ENCODE results near the gene COBL. TPM values are rescaled to one million over a fixed set of nuclear protein-coding genes. Genes with fewer than 3 reads are reported as not detected.

The COBL gene
- total and polyA plus RNA-seq, 2 of the 4 experiments (the other 2 are of a cell fraction) = under 0.01 TPM; not detected in 1

DNA sequence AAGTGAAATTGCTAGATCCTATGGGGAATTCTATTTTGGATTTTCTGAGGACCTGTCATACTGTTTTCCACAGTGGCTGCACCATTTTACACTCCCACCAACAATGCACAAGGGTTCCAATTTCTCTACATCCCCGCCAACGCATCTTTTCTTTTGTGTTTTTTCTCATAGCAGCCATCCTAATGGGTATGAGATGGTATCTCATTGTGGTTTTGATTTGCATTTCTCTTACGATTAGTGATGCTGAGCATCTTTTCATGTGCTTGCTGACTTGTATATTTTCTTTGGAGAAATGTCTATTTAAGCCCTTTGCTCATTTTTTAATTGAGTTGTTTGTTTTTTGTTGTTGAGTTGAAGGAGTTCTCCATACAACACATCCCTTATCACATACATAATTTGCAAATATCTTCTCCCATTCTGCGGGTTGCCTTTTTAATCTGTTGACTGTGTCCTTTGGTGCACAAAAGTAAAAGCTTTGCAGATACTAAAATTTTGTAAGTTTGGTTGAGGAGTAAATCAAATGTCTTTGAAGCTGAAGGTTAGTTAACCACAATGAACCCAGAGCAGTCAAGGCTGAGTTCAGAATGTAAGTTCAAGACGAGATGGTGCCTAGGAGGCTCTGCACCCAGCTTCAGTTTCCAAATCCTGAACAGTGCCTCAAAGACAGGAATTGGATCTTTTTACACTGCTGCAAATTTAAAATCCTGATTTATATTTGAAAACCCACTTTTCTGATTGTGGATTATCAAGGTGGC is 195.4 kb downstream of the COBL start:
- in situ Hi-C loops (cut with MboI; ENCODE audit: low sequenced_read_pairs) = no loop called here
- DNase-seq = no peak

More for the DNA sequence above, 195.4 kb downstream of the COBL start:
- Histone ChIP-seq H3K36me3 (ENCODE audit: control insufficient read depth, insufficient read depth, low read length) (no peaks in the 10 kb centered on the region), H3K79me1 (ENCODE audit: low read depth in 1 of 2, low read length in 2 of 2) (no peaks in the 10 kb centered on the region), H4K91ac (ENCODE audit: insufficient read depth, low read depth, low read length) (no peak overlapping the region), H3K4me3 (ENCODE audit: insufficient read depth, low read depth, low read length) (no peak overlapping the region), H3K27ac (ENCODE audit: insufficient read depth, low read length) (no peak overlapping the region), H3K56ac (ENCODE audit: extremely low read depth, insufficient read depth, low read length) (no peak overlapping the region), H4K5ac (ENCODE audit: low read depth, low read length) (no peak overlapping the region), H3K27me3 (ENCODE audit: control insufficient read depth, insufficient read depth, low read length) (no peaks in the 10 kb centered on the region), H3K18ac (ENCODE audit: low read depth, low read length) (no peak overlapping the region), H2BK15ac (ENCODE audit: low read depth, low read length) (no peak overlapping the region), H3K4ac (ENCODE audit: low read depth, low read length) (no peak overlapping the region), H2AFZ (replicated peaks; ENCODE audit: low read length, poor library complexity) (no peak overlapping the region), H4K8ac (ENCODE audit: low read depth in 2 of 2, low read length in 2 of 2) (no peak overlapping the region), H3K9me1 (ENCODE audit: insufficient read depth, low read length) (no peaks in the 10 kb centered on the region), H2BK5ac (ENCODE audit: low read depth, low read length, poor library complexity, severe bottlenecking) (no peak overlapping the region), H3K9ac (ENCODE audit: low read depth, low read length) (no peak overlapping the region), H3K9me3 (ENCODE audit: control insufficient read depth, insufficient read depth, low read length) (no peaks in the 10 kb centered on the region), H2AK9ac (replicated peaks; ENCODE audit: low read depth, low read length, poor library complexity) (no peak overlapping the region), H3K23ac (ENCODE audit: low read depth, low read length) (no peak overlapping the region), H2AK5ac (ENCODE audit: low read depth, low read length) (no peak overlapping the region), H2BK20ac (ENCODE audit: low read depth, low read length) (no peak overlapping the region), H3K4me1 (ENCODE audit: control insufficient read depth, insufficient read depth, low read length) (no peaks in the 10 kb centered on the region), H3K4me2 (ENCODE audit: low read depth, low read length) (no peak overlapping the region), H3K14ac (replicated peaks; ENCODE audit: low read depth, low read length) (no peak overlapping the region), H2BK120ac (ENCODE audit: low read depth, low read length) (no peak overlapping the region), H4K20me1 (ENCODE audit: insufficient read depth, low read length) (no peaks in the 10 kb centered on the region)
- ChIA-PET POLR2A (ENCODE audit: unreplicated experiment) (no interaction called here), CTCF (no interaction called here)
- BruUV-seq (replicated peaks) = no TSS peak
- no CpG with 5 or more reads among the region's 5 CpGs for WGBS, 2 experiments (ENCODE audit: extremely low coverage in 2 of 2, insufficient read length in 1 of 2)
- no peak for ATAC-seq (ENCODE audit: low read depth)
- TF ChIP-seq FOS (IDR thresholded peaks at IDR 0.05; ENCODE audit: low read depth, low read length) = no peak
- TF ChIP-seq, protein P1, sequence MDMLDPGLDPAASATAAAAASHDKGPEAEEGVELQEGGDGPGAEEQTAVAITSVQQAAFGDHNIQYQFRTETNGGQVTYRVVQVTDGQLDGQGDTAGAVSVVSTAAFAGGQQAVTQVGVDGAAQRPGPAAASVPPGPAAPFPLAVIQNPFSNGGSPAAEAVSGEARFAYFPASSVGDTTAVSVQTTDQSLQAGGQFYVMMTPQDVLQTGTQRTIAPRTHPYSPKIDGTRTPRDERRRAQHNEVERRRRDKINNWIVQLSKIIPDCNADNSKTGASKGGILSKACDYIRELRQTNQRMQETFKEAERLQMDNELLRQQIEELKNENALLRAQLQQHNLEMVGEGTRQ (IDR thresholded peaks at IDR 0.05; ENCODE audit: low read depth, low read length) = no peak
- TF ChIP-seq RFX5 (IDR thresholded peaks at IDR 0.05; ENCODE audit: low read depth, low read length) = no peak
- no peak for TF ChIP-seq RCOR1 (IDR thresholded peaks at IDR 0.05; ENCODE audit: insufficient replicate concordance, low read length)
- intact Hi-C loops (cut with micrococcal nuclease) (no loop called here), dilution Hi-C loops (cut with HindIII; ENCODE audit: low sequenced_read_pairs, unreplicated experiment) (no loop called here)

All from IMR-90 (cell line).